ENCODE data around the gene CD40LG.

CD40LG gene

DNA sequence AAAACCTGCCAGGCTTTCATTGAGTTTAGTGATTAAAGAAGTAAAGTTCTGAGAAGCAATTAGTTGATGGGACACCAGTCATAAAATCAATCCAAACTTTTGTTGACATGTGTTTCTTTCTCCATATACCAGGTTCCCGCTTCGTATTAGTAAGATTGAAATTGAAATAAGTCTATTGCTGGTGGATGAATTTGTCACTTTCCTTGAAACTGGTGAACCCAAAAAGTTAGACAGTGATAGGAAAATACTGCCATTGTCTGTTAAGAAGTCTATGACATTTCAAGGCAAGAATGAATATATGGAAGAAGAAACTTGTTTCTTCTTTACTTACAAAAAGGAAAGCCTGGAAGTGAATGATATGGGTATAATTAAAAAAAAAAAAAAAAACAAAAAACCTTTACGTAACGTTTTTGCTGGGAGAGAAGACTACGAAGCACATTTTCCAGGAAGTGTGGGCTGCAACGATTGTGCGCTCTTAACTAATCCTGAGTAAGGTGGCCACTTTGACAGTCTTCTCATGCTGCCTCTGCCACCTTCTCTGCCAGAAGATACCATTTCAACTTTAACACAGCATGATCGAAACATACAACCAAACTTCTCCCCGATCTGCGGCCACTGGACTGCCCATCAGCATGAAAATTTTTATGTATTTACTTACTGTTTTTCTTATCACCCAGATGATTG, at the start of gene CD40LG:
TSS of gene CD40LG (plus strand) at position 482 of the 684 bp plus-strand sequence. CDS start at position 573, 91 bp downstream.
- DNase-seq = no peak

DNA sequence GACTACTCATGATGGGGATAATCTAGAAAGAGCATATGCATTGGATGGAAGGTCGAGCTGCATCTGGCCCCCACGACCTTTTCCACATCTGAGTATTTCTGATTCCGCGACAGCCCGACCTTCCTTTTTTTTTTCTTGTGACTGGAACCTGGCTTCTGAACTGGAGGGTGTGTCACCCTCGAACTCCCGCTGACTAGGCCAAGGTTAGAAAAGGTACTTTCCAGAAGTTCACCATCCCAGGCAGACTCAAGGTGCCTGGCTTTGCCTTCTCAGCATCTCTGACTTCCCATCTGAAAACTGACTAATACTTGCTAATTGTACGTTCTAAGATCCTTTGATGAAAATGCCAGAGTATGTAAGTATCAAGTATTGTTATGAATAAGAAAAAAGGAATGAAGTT, 49.3 kb upstream of the CD40LG start:
- no peak for DNase-seq

DNA sequence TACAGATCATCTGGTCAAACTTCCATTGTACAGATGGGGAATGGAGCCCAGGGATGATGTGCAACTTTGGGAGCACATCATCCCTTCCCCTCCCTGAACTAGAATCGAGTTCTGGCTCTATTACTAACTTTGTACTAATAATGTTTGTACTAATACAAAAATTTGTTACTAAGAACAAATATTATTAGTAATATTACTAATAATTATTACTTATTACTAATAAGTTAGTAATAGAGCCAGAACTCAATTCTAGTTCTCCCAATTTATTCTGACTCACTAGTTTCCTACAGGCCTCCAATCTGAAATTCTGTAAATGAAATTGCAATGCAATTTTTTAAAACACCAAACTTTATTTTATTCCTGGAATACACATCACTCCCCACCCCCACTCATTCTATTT, 47.9 kb upstream of the CD40LG start:
- no peak for DNase-seq

DNA sequence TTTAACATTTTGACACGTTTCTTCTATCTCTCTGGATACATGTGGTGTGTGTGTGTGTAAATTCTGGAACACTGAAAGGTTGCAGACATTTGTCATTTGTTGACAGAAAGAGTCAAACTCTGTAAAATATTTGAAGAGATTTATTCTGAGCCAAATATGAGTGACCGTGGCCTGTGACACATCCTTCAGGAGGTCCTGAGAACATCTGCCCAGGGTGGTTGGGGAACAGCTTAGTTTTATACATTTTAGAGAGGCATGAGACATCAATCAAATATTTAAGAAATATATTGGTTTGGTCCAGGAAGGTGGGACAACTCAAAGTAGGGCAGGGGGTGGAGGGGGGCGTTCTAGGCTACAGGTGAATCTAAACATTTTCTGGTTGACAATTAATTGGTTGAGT, 40.7 kb upstream of the CD40LG start:
- DNase-seq = no peak

DNA sequence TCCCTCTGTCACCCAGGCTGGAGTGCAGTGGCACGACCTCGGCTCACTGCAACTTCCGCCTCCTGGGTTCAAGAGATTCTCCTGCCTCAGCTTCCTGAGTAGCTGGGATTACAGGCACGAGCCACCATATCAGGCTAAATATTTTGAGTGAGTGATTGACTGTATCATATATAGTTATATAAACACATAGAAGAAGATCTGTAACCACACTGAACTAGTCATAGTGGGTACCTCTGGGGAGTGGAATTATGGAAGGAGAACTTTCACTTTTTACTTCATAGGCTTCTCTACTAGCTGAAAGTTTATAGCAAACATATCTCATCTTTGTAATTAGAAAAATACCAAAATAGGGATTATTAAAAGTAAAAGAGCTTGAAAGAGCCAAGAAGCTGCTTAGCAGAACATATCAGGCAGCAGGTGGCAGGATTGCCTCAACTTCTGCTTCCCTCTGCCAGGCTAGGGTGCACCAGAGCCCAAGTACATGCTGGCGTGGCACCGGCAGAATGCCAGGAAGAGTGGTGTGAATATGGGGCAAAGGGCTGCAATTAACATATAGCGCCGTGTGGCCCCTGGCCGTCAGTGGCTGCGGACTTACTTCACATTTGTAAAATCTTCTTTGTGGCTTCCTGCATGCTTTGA, 39.5 kb upstream of the CD40LG start:
- DNase-seq = no peak

DNA sequence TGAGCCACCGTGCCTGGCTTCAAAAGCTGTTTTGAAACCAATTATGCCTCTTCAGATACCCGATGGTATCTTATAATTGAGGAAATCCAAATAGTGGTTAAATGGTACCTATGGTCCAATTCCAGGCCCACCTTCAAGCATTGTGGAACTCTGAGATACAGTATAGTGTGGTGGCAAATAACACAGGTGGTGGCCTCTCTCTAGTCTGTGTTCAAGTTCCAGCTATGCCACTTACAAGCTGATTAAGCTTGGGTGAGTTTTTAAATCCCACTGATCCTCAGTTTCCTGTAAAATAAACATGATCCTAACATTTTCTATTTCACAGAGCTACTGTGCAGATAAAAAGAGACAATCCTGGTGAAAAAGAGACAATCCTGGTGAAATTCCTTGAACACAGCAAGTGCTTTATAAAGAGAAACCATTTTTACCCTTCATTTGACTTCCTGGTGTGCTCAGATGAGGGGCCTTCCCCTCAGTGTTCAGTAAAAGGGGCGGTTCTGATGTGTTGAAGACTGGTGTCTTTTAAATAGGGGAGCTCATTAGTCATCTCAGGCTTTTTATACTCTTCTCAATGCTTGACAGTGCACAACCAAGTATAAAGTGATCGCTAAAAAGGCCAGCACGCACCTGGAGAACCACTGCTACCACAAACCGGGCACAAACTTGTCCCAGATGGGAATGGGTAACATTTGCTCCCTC, 30.8 kb upstream of the CD40LG start:
- DNase-seq = no peak

DNA sequence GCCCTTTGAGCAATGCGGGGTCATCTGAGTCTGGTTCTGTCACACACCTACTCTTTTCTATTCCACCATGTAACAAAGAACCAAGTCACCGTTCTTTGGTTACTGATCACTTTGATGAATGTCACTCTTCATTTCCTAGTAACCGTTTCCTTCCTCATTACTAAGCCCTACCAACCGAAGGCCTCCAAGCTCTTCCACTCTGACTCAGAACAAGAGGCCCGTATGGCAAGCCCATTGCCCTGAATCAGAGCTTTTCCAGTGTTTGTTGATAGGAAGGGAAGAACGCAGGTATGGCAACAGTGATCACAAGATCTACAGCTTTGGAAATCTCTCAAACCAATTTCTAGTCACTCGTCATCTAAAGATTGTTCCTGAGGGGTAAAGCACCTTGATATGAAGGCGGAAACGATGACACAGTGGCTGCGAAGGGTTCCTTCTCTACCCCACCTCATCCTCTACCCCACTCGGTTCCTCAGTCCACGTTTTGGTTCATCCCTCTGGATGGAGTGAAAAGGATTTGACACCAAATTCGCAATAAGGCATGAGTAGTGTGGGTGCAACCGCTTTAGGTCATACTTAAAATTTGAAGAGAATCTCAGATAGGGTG, 28.0 kb upstream of the CD40LG start:
- DNase-seq = no peak

DNA sequence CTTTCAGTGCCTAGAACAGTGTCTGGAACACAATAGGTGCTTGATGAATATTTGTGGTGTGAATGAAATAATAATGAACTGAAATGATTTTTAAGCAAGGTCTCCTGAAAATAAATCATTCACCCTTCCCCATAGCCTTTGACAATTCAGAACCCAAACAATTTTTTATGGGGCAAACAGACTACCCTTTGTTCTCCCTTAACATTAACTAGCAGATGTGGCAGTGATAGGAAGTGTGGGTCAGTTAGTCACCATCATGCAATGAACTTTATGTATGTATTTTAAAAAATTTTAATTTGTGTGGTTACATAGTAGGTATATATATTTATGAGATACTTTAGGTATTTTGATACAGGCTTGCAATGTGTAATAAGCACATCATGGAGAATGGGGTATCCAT, 27.2 kb upstream of the CD40LG start:
- no peak for DNase-seq

DNA sequence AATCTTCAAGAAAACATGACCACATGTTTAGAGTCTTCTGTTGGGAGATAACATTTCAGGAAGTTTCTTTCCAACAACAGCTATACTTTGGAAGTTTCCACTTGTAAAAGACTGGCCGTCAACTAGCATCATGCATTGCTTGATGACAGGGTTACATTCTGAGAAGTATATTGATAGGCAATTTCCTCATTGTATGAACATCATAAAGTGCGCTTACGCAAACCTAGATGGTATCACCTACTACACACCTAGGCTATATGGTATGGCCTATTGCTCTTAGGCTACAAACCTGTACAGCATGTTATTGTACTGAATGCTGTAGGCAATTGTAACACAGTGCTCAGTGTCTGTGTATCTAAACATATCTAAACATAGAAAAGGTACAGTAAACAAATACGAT, 25.4 kb upstream of the CD40LG start:
- no peak for DNase-seq

DNA sequence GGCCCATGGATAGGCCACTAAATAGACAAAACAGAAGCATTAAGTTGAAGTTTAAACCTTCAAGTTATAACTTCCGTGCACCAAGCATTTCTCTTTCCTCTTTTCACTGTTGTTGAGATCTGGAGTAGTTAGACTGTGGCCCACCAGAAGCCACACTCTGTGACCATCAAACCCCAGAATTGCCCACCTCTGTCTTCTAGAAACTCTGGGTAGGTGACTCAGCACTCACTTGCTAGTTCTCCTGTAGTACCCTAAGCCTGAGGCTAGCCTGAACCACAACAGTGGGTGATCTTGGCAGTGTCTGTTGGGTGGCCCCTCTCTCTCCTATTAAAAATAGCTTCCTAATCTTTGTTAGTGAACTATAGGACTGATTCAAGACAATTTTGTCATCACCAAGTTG, 24.6 kb upstream of the CD40LG start:
- DNase-seq = no peak

DNA sequence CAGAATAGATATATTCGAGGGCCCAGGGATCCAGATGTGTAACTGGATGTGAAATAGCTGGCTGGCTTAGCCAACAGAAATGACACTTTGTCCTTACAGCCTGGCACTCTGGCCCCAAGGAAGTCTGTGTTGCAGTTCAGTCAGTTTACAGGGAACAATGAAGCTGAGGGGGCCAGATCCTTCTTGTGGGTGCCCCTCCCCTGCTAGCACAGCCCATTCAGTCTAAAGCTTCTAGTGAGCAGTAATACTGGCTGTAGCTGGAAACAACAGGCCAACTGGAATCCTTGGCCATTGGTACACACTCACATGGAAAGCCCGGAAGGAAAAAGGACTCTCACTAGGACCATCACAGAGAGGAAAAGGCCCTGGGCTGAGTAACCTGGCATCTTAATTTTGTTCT, 22.7 kb upstream of the CD40LG start:
- DNase-seq = no peak

DNA sequence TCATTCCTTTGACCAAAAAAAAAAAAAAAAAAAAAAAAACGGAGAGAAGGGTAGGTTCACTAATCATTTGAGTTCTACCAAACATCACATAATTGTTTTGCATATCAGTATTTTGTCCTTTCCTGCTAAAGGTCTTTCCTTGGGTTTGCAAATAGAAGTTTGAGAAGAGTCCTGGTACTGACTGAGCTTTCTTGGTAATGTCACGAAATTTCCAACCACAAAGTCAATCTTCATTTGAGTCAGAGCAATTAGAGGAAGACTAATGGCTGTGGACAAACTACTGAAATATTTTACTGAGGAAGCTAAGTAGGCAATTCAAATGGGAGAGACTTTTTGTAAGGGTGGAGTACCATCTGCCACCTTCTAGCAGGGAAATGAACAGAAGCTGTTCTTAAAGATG, 21.7 kb upstream of the CD40LG start:
- DNase-seq = no peak

DNA sequence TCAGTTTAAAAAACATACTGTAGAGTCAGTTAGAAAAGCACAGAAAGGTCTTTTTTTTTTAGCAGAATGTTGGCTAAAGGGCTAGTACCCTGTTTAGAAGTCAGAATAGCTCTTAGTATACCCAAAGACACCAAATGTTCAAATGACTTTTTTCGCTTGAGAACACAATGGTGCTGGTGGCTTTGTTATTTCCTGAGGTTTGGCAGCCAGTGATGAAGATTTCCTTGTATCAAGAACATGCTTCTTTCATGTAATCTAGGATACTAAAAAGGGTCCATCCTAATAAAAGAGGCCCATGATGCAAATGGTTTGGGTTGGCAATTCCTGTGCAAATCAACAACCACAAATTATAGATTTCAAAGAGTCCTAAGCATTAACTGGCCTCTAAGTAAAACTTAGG, 21.1 kb upstream of the CD40LG start:
- no peak for DNase-seq

DNA sequence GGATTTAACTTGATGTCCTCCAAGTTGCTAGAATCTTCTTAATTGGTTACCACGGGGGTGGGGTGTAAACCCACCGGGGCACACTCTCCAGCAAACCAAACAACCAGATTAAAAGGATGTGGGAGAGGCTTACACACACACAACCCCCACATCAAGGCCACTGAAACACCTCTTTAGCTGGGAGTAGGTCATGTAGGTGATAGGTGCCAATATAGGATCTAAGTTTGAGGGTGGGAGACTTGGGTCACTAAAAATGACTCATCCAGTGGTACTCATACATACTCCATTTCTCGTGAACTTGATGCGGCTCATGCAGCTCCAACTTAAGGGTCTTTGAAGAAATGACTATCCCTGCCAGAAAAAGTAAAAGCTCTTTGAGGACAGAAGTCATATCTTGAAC, 20.5 kb upstream of the CD40LG start:
- DNase-seq = no peak

DNA sequence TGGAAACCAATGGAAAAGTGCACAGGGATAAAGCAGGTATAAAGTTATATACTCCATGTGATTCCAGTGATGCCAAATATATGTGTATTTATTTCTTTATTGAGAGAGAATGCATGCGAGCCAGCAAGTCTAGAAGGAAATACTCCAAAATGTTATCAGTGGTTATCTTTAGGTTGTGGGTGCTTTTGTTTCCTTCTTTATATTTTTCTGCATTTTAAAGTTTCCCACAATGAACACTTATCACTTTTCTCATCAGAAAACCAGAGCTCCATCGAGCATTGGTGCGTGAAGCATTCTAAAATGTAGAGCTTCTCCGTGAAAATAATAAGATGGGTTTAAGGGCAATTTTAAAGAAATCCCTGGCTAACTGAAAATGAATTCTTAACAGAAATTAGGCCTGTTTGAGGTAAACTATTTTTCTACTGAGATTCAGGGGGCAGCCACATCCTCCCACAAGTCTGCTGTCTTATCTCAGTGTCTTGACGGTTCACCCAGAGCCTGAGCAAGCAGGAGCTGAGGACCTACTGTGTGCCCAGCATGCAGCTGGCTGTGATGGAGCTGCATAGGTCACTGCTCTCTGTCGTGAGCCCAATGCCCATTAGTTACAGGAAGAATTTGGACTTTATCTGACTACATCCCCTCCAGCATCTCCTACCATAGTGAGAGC, 18.7 kb upstream of the CD40LG start:
- DNase-seq = no peak

DNA sequence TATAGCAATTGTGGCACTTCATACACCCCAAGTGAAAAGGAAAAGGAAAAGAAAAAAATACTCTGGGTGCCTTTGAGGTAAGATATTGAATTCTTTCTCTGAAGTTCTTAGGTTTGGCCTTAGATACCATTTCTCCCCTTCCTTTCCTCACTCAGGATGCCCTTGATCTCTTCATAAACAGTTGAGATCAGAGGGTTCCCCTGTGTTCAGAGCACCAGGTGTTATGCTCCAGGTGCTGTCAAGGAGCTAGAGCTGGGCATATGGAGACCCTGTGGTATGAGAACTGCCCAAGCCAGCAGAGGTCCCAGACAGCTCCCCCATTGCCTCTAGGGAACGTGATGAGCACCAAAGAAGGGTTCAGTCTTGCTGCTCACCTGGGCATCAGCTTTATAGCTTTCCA, 17.1 kb upstream of the CD40LG start:
- DNase-seq = no peak

DNA sequence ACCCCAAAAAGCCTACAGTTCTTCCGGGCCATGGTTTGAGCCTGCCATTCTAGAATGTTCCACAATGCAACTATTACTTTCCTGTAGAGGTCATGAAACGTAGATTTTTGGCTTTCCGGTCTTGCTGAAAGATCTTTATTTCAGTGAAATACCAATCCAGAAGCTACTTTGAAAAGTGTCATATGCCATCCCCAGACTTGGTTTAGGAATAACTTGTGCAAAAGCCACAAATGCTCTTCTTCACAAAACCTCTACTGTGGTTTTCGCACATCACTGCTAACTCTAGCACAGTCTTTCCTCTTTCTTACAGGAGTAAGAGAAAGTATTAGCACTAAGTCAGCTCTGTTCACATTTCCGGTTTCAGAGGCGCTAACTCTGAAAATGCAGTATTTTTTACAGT, 12.7 kb upstream of the CD40LG start:
- no peak for DNase-seq

DNA sequence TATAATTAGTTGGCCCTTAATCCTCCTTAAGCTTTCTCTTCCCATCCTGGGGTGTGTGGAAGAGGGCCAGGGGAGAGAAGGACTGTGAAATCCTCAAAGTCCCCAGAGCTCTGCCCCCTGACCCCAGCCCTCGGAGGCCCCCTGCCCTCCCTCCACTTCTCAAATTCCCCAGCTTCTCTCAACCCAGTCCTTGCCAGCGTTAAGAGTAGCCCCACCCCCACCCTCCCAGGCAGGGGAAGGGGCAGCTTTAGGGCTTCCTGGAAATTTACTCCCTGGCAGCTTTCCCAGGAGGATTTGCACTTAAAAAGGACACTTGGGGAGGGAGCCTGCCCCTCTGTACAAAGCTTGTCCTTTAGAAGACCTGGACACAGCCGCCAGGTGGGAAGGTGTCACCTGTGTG, 11.8 kb upstream of the CD40LG start:
- DNase-seq = no peak

DNA sequence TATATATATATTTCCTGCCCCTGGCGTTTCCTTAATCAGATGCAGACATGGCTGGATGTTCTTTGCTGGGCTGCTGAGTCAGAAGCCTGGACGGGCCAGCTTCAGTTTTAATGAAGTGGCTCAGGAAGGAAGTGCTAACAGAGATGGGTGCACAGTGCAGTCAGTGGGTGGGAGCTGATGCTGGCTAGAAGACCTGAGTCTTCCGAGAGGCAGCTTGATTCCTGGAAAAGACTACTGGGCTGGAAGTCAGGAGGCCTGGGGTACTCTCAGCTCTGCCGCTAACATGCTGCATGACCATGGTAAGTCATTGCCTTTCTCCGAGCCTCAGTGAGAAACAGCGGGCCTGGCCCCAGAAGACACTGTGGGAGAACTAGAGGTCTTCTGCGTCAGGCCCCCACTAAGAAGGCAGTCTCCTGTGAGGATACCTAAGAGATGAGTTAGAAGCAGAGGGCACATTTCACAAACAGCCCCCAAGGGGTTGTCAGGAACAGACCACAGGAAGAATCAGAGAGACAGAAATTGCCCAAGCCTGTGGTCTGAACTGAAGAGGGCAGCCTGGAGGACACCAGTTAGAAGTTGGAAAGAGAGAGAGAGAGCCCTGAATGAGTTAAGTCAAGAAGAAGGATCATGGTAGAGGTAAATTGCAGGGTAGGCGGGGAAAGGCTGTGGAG, 8.3 kb upstream of the CD40LG start:
- no peak for DNase-seq

DNA sequence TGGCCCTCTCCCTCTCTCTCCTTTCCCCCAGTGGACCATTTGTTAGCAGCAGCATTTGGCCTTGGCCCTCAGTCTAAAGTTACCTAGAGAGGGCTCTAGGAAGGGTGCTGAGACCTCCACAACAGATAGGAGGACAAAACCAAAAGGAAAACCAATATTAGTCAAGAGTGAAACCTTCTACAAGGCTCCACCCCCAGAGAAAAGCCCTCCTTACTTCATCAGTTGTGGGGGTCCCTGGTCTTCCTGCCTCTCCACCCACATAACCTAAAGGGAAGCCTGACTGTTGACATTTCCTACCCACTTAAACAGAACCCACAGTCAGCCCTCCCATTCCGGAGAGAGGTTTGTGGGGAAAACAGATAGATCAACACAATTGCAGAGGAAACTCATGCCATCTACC, 4.7 kb upstream of the CD40LG start:
- DNase-seq = no peak

DNA sequence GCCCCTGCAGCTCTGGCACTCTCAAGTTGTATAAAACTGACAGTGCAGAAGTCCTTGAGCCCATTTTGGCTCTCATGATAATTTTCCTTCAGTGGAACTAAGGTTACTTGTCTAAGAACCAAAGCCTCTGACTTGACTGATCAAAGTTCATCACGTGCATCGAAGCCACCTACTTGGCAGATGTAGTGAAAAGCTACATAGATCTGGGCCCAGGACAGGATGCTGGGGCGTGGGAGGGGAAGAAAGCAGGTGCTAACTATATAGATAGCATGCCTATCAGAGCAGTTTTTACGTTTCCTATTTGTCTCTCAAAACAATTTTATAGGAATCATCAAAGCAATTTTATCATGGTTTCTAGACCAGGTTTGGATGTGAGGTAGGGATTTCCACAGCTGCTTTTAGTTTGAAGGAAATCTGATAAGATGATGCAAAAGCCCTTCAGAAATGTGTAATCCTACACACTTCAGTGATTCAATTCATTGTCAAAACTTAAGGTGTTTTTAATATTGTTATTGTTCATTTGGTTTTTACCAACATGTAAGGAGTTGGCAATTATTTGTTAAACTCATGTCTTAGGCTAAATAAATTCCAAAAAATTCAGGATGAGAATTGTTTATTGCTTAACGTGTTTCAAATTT, 1.2 kb upstream of the CD40LG start:
- no peak for DNase-seq

DNA sequence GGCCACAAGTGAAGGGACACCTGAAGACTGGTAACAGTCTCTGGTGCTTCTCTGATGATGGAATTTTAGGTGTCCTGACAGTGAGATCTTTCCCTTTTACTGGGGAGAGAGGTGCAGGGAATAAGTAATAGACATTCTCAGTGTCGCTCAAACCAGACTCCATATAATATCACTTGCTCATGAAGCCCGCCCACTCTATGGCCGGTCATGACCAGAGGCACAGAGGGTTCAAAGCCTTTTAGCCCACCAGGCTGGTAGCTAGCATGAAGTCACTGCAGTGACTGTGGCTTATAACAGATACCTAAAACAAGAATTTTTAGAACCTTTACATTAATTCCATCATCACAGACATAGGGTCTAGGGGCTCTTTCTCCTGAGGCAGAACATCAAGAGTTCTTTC, 2.9 kb downstream of the CD40LG start:
- DNase-seq = no peak

All from NCI-H187 treated with DMSO at 0.1 percent for 48 hours (cell line).